ENCODE measurements around the gene ILK. TPM values are rescaled to one million over a fixed set of nuclear protein-coding genes. Genes with fewer than 3 reads are reported as not detected.
A peak's percentile ranks its signal among the peaks of the same experiment; 100 is the strongest.

ILK gene
- total RNA-seq, 1 donor from 2014 or later: 92.4 TPM

DNA sequence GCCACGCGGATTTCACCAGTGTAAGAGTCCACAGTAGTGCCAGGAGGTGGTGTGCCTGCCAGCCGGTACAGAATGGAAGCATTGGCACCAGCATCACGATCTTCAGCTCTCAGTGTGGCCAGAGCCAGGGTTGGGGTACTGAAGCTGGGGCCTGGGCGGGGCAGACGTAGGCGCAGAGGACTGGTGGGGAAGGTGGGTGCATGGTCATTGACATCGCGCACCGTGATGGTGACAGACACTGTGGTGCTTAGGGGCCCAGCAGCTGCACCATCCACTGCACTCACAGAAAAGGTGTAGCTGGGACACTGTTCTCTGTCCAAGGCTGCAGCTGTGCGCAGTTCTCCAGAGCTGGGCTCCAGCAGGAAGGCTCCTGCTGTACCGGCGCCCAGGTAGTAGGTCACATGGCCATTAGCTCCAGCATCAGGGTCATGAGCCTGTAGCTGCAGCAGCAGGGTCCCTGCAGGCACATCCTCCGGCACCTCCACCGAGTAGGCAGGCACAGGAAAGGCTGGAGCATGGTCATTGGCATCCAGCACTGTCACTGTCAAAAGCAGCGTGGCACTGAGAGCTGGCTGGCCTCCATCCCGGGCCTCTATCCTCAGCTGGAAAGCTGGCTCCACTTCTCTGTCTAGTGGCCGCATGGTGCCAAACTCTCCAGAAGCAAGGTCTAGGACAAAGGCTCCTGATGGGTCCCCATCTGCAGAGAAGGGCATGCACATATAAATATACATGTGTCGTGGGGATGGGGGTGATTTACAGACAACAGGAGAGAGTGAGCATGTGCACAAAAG is 23.6 kb downstream of the ILK start:
- no peak for DNase-seq
- Mint-ChIP-seq H3K9me3 (no peaks in the 10 kb centered on the region), H3K36me3 (ENCODE audit: low read depth) (no peaks in the 10 kb centered on the region), H3K4me3 (peak overlapping the region; percentile 51), H3K27ac (peak overlapping the region; percentile 32), H3K4me1 (peaks cover 16% of the 10 kb centered on the region), H3K27me3 (no peaks in the 10 kb centered on the region)
- intact Hi-C loops (cut with micrococcal nuclease): no loop called here

DNA sequence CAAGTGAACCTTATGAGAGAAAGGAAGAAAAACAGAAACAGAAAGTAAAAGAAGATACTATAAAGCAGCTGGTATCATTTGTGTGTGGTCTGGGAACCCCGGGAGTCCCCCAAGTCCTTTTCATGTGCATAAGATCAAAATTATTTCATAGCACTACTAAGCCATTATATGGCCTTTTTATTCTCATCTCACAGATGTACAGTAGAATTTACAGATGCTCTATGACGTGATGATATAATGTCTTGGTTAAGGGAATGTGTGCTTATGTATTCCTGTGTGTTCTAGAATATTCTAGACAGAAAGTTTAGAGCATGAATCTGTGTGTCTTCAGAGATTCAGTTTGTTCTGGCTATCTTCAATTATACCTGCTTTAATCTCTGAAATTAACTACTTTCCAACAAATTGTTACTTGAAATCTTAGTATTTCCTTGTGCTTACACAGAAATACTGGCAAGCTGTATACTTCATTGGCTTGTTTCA is 24.2 kb downstream of the ILK start:
- Mint-ChIP-seq H3K4me1 (peaks cover 16% of the 10 kb centered on the region), H3K4me3 (peak overlapping the region; percentile 51), H3K9me3 (no peaks in the 10 kb centered on the region), H3K27ac (peak overlapping the region; percentile 32), H3K27me3 (no peaks in the 10 kb centered on the region), H3K36me3 (ENCODE audit: low read depth) (no peaks in the 10 kb centered on the region)
- intact Hi-C loops (cut with micrococcal nuclease): no loop called here
- peak; percentile 78 for DNase-seq

DNA sequence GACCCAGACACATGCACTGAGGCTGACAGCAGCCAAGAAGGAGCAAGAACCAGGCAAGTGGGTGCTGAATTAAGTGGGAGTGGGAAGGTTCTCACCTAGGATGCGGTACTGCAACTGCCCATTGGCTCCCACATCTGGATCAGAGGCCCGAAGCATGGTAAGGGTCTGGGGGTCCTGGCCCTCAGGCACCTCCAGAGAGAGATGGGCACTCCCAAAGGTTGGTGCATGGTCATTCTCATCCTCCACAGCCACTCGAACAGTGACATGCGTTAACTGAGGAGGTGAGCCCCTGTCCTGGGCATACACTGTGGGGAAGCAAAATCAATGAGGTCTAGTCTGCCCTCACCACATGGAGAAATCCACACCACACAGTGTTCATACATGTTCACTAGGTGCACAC is 25.0 kb downstream of the ILK start:
- no peaks in the 10 kb centered on the region for H3K36me3 Mint-ChIP-seq (ENCODE audit: low read depth)
- no peaks in the 10 kb centered on the region for H3K27me3 Mint-ChIP-seq
- intact Hi-C loops (cut with micrococcal nuclease): no loop called here
- no peak overlapping the region for H3K4me3 Mint-ChIP-seq
- peaks cover 16% of the 10 kb centered on the region for H3K4me1 Mint-ChIP-seq
- no peak for DNase-seq
- H3K9me3 Mint-ChIP-seq: no peaks in the 10 kb centered on the region
- no peak overlapping the region for H3K27ac Mint-ChIP-seq

DNA sequence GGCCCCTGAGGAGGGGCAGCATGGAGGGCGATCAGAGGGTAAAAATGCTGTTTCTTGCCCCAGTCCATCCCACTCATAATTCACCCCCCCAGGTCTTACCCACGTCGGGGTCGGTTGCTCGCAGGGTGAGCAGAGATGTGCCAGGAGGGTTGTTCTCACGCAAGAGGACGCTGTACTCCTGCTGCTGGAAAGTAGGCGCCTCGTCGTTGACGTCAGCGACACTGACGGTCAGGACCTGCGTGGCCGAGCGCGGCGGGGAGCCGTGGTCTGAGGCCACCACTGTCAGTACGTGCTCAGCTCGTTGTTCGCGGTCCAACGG is 26.0 kb downstream of the ILK start:
- H3K9me3 Mint-ChIP-seq: no peaks in the 10 kb centered on the region
- intact Hi-C loops (cut with micrococcal nuclease): no loop called here
- no peaks in the 10 kb centered on the region for H3K36me3 Mint-ChIP-seq (ENCODE audit: low read depth)
- H3K27ac Mint-ChIP-seq: no peak overlapping the region
- H3K4me1 Mint-ChIP-seq: peaks cover 16% of the 10 kb centered on the region
- no peaks in the 10 kb centered on the region for H3K27me3 Mint-ChIP-seq
- no peak for DNase-seq
- no peak overlapping the region for H3K4me3 Mint-ChIP-seq

DNA sequence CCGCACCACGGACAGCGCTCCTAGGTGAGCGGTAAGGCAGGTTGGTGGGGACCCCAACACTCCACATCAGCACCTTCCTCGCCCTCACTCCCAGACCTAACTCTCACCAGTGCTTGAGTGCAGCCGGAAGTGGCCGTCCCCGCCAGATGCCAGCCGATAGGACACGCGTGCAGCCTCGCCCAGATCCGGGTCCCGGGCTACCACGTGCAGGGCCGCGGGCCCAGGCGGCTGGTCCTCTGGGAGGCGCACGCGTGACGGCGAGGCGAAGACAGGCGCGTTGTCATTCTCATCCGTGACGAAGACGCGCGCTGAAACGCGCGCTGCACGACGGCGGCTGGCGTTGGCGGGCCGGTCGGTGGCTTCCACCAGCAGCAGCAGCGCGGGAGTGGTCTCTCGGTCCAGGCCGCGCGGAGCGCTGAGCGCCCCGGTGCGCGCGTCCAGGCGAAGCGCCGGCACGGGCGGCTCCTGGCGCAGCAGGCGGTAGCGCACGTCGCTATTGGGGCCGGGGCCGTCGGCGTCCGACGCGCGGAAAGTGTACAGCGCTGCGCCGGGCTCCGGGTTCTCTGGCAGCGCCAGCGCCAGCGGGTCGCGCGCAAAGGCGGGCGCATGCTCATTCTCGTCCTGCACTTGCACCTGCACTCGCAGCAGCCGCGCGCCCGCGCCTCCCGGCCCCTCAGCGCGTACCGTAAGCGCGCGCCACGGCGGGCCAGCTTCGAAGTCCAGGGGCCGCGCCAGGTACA is 26.5 kb downstream of the ILK start:
- peaks cover 16% of the 10 kb centered on the region for H3K4me1 Mint-ChIP-seq
- no peak overlapping the region for H3K4me3 Mint-ChIP-seq
- intact Hi-C loops (cut with micrococcal nuclease): no loop called here
- no peak overlapping the region for H3K27ac Mint-ChIP-seq
- no peaks in the 10 kb centered on the region for H3K9me3 Mint-ChIP-seq
- DNase-seq: no peak
- H3K36me3 Mint-ChIP-seq (ENCODE audit: low read depth): no peaks in the 10 kb centered on the region
- no peaks in the 10 kb centered on the region for H3K27me3 Mint-ChIP-seq

DNA sequence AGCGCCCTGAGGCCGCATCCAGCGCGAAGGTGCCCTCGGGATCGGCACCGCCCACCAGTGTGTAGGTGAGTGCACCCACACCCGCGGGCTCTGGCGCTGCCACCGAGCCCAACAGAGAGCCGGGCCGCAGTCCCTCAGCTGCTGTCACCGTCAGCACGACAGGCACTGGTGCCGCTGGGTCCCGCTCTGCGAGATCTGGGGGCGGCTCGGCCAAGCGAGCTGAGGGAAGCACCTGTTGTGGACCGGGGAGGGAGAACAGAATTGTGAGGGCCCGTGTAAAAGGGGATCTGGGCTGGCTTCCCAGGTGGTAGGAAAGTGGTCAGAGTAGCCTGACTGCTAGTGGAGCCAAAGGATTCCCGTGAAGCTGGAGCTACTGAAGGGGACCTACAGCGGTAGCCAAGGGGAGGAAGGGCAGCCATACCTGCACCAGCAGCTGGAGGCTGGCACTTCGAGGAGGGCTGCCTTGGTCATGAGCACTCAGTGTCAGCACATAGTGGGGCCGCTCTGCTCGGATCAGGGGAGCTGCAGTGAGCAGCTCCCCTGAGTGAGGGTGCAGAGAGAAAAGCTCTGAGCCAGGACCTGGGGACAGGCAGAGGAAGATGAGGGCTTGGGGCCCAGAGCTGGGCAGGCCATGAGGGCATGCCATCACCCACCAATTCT is 27.2 kb downstream of the ILK start:
- no peak for DNase-seq
- no peaks in the 10 kb centered on the region for H3K9me3 Mint-ChIP-seq
- no peaks in the 10 kb centered on the region for H3K36me3 Mint-ChIP-seq (ENCODE audit: low read depth)
- H3K4me1 Mint-ChIP-seq: peaks cover 16% of the 10 kb centered on the region
- no peak overlapping the region for H3K4me3 Mint-ChIP-seq
- no peak overlapping the region for H3K27ac Mint-ChIP-seq
- intact Hi-C loops (cut with micrococcal nuclease): no loop called here
- no peaks in the 10 kb centered on the region for H3K27me3 Mint-ChIP-seq

DNA sequence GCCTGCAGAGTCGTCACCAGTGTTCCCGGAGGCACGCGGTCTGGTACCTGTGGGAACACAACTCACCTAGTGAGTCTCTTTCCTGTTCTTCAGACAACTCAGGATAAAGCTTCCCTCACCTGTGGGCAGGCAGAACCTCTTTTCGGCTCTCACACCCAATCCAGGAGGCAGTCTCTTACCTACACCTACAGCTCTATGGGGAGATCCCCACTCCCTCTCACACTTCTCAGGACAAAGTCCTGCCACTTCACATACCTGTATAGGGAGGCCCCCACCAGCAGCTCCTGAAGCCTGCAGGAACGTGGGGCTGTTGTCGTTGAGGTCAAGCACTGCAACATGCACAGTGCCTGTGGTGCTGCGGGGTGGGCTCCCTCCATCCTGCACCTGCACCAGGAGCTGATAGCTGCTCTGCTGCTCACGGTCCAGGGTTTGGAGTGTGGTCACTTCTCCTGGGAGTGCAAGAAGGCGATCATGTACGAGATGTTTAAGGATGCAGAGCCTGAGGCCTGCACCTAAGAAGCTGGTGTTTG is 27.9 kb downstream of the ILK start:
- DNase-seq: no peak
- no peak overlapping the region for H3K4me3 Mint-ChIP-seq
- peaks cover 15% of the 10 kb centered on the region for H3K4me1 Mint-ChIP-seq
- H3K27ac Mint-ChIP-seq: no peak overlapping the region
- no peaks in the 10 kb centered on the region for H3K9me3 Mint-ChIP-seq
- intact Hi-C loops (cut with micrococcal nuclease): no loop called here
- H3K36me3 Mint-ChIP-seq (ENCODE audit: low read depth): no peaks in the 10 kb centered on the region
- H3K27me3 Mint-ChIP-seq: no peaks in the 10 kb centered on the region

DNA sequence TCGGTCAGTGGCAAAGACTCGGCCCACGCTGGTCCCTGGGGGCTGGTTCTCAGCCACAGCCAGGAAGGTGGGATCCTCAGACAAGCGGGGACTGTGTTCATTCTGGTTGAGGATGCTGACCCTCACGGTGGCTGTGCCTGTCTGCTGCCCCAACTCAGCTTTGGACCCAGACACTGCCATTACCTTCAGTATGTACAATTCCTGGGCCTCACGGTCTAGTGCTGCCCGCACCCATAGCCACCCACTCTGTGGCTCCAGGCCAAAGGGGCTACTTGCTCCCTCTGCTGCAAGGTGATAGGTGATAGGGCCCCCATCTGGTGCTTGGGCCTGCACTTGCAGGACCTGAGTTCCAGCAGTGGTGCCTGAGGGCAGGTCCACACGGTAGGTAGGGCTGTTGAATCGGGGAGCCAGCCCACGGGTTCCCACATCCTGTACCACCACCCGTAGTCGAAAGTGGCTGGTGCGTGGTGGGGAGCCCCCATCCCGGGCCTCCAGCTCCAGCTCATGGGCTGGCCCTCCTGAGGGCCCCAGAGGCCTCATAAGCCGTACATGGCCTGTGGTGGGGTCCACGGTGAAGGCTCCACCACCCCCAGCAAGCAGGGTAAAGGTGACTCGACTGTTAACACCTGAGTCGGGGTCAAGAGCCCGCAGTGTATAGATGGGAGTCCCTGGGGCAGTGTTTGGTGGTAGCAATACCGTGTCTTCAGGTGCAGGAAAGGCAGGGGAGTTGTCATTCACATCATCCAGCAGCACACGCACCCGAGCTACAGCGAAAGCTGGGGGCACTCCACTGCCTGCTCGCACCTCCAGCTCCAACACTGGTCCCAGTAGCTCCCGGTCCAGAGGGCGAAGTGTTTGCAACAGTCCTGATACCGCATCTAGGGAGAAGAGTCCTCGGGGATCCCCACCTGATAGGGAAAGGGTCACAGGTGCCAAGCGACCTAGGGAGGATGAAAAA is 28.8 kb downstream of the ILK start:
- Mint-ChIP-seq H3K27ac (no peak overlapping the region), H3K4me3 (no peak overlapping the region), H3K9me3 (no peaks in the 10 kb centered on the region), H3K36me3 (ENCODE audit: low read depth) (no peaks in the 10 kb centered on the region), H3K4me1 (peaks cover 8% of the 10 kb centered on the region), H3K27me3 (no peaks in the 10 kb centered on the region)
- intact Hi-C loops (cut with micrococcal nuclease): no loop called here
- no peak for DNase-seq

DNA sequence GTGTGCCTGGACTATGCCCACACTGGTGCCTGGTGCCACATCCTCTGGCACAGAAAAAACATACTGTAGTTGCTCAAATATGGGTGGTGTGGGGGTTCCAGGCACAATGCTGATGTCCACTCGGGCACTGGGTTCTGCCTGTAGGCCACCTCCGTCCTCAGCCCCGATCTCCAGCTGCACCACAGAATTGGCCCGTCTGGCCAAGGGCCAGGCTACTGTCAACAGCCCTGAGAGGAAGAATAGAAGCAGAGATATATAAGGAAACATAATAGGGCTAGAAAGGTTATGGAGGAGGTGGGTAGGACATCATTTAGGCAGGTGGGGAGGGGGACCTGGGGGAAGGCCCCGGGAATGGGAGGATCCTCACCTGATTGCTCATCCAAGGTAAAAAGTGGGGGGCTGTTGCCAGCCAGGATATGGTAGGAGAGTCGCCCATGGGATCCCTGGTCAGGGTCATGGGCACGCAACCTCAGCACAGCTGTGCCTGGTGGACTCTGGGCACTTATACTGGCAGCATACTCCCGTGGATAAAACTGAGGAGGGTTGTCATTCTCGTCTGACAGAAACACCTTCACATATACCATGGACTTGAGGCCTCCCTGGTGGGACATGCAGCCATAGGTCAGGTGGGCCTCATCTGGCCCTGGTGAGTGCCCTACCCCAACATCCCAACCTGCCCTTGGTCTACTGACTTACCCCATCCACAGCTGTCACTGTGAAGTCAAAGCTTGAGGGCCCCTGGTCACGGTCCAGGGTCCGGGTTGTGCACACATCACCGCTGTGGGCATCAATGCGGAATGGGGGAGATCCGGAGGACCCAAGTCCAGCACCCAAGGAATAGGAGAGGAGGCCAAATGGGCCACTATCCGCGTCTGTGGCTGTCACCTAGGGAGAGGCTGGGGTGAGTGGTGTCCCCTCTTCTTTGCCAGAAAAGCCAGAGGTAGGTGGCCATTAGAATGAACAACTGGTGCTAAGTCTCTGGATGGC is 30.1 kb downstream of the ILK start:
- Mint-ChIP-seq H3K27ac (no peak overlapping the region), H3K4me1 (no peaks in the 10 kb centered on the region), H3K36me3 (ENCODE audit: low read depth) (no peaks in the 10 kb centered on the region), H3K27me3 (no peaks in the 10 kb centered on the region), H3K9me3 (no peaks in the 10 kb centered on the region), H3K4me3 (no peak overlapping the region)
- intact Hi-C loops (cut with micrococcal nuclease): no loop called here
- DNase-seq: no peak

DNA sequence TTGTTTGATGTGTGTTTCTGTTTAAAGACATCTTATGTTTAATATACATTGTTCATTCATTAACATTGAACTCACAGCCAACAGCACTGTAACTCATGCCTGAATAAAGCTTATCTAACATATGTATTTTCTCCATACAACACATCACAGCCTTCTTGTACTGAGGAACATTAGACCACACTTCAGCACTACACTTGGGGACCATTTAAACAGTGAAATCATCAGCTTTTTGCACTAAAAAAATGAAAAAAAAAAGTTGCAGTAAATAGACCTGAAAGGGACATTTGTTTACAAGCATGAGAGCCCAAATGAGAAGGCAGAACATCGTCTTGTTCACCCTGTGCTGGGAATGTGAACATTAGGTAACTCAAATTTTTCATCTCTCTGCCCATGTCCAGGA is 31.0 kb downstream of the ILK start:
- no peak overlapping the region for H3K4me3 Mint-ChIP-seq
- no peaks in the 10 kb centered on the region for H3K36me3 Mint-ChIP-seq (ENCODE audit: low read depth)
- H3K27ac Mint-ChIP-seq: no peak overlapping the region
- H3K9me3 Mint-ChIP-seq: no peaks in the 10 kb centered on the region
- DNase-seq: no peak
- no peaks in the 10 kb centered on the region for H3K27me3 Mint-ChIP-seq
- intact Hi-C loops (cut with micrococcal nuclease): no loop called here
- H3K4me1 Mint-ChIP-seq: peaks cover 5% of the 10 kb centered on the region

DNA sequence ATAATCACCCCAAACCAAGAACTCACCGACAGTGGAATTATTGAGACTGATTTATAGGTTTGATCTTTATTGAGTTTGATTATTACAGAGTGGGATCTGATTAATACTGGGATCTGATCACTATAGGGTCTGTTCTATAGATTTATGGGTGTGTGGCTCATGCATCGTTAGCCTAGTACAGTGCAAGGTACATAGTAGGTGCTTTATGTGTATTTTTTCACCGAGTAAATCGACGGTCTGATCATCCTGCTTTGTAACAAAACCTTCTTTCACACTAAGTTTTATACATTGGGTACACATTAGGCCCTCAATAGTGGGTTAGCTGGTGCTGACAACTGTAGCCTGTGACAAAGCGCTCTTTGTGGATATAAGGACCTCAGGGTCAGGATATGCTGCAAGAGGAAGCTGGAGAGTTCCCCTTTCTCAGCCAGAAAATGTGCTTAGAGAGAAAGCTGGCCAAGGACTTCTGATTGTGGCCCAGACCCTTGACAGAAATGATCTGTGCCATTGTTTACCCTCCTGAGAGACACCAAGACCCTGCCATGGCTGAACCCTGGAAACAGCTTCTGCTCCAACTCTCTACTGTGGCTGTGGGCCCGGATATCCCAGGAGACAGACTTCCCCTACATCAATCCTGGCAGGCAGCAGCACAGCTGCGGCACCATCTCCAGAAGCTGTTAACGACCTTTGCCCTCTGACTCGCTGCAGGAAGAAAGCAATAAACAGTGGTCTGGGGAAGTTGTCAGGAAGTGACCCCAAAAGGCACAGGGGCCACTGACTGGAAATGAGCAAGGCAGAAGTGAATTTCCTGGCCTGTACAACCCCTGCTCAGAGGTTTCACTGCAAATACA is 31.7 kb downstream of the ILK start:
- Mint-ChIP-seq H3K27ac (no peak overlapping the region), H3K9me3 (no peaks in the 10 kb centered on the region), H3K36me3 (ENCODE audit: low read depth) (no peaks in the 10 kb centered on the region), H3K4me1 (peaks cover 6% of the 10 kb centered on the region), H3K27me3 (no peaks in the 10 kb centered on the region), H3K4me3 (no peak overlapping the region)
- DNase-seq: no peak
- intact Hi-C loops (cut with micrococcal nuclease): no loop called here

DNA sequence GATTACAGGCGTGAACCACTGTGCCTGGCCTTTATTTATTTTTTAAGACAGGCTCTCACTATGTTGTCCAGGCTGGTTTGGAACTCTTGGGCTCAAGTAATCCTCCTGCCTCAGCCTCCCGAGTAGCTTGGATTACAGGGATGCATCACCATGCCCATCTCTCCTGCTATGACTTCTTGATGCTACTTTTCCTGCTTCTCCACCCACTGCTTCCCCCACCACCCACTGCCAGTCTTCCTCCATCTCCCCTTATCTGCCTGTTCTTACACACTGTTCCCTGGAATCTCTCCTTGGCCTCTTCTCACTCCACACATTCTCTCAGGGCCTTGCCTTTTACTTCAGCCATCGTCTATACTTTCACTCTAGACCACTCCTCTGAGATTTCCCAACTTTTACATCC is 32.9 kb downstream of the ILK start:
- DNase-seq: no peak
- H3K9me3 Mint-ChIP-seq: no peaks in the 10 kb centered on the region
- H3K36me3 Mint-ChIP-seq (ENCODE audit: low read depth): no peaks in the 10 kb centered on the region
- peaks cover 6% of the 10 kb centered on the region for H3K4me1 Mint-ChIP-seq
- H3K4me3 Mint-ChIP-seq: no peak overlapping the region
- intact Hi-C loops (cut with micrococcal nuclease): no loop called here
- H3K27ac Mint-ChIP-seq: no peak overlapping the region
- H3K27me3 Mint-ChIP-seq: no peaks in the 10 kb centered on the region

All from activated CD4-positive, alpha-beta T cell treated with anti-CD3 and anti-CD28 coated beads, Interleukin-2, amount 10 ng/mL, durations not matched to agents 24 days and 14 days (primary cell).